GM18858 (cell line): Measurements from ENCODE around the gene TMEM63C.
"Not testable (repeated sequence)": the region's sequence is repeated elsewhere in the genome, so short reads cannot be mapped to it uniquely, and the experiment has no call there.

Source experiments
- ATAC-seq: cut with Tn5 transposase; IDR thresholded peaks from one replicate; pipeline ENCODE4 v1.9.1; 2021; ENCODE audit not compliant: unreplicated experiment

Gene TMEM63C

GRCh38 chr14:77275601-77276017 is 94.0 kb downstream of the TMEM63C start:
- no peak for ATAC-seq

- no peak for ATAC-seq
Observed at GRCh38 chr14:77276295-77276935, 94.8 kb downstream of the TMEM63C start.

GRCh38 chr14:77276959-77277358 is 95.4 kb downstream of the TMEM63C start:
- ATAC-seq, result no peak

- no peak for ATAC-seq
Observed at GRCh38 chr14:77278461-77279230, 97.0 kb downstream of the TMEM63C start.

GRCh38 chr14:77279719-77280118 is 98.1 kb downstream of the TMEM63C start:
- no peak for ATAC-seq

GRCh38 chr14:77280921-77281320 is 99.3 kb downstream of the TMEM63C start:
- not testable (repeated sequence) for ATAC-seq

- ATAC-seq, result no peak
Observed at GRCh38 chr14:77281852-77282410, 100.3 kb downstream of the TMEM63C start.

- ATAC-seq, result no peak
Observed at GRCh38 chr14:77284066-77284465, 102.5 kb downstream of the TMEM63C start.

GRCh38 chr14:77284466-77284865 is 102.9 kb downstream of the TMEM63C start:
- no peak for ATAC-seq

- no peak for ATAC-seq
Observed at GRCh38 chr14:77286576-77286975, 105.0 kb downstream of the TMEM63C start.

- no peak for ATAC-seq
Observed at GRCh38 chr14:77290705-77291104, 109.1 kb downstream of the TMEM63C start.

- no peak for ATAC-seq
Observed at GRCh38 chr14:77296155-77296554, 114.6 kb downstream of the TMEM63C start.

GRCh38 chr14:77296906-77297305 is 115.3 kb downstream of the TMEM63C start:
- ATAC-seq, result no peak

- no peak for ATAC-seq
Observed at GRCh38 chr14:77299771-77300170, 118.2 kb downstream of the TMEM63C start.

- ATAC-seq, result no peak
Observed at GRCh38 chr14:77301103-77301502, 119.5 kb downstream of the TMEM63C start.

- no peak for ATAC-seq
Observed at GRCh38 chr14:77302926-77303325, 121.3 kb downstream of the TMEM63C start.

- peak; percentile 39 for ATAC-seq
Observed at GRCh38 chr14:77303417-77304156, 122.0 kb downstream of the TMEM63C start.

- no peak for ATAC-seq
Observed at GRCh38 chr14:77305696-77306095, 124.1 kb downstream of the TMEM63C start.

- ATAC-seq, result no peak
Observed at GRCh38 chr14:77306416-77306815, 124.8 kb downstream of the TMEM63C start.

- ATAC-seq, result no peak
Observed at GRCh38 chr14:77306851-77307496, 125.4 kb downstream of the TMEM63C start.
